HAP-1 (cell line): Measurements from ENCODE around the gene TTC7B.
A peak's percentile ranks its signal among the peaks of the same experiment; 100 is the strongest.

Experiments used
- DNase-seq, 2 experiments: peaks; one replicate each; pipeline ENCODE4 v3.0.0-alpha.2; 2016 to 2020; ENCODE audit warnings: low spot score in 2 of 2
- H3K27me3 ChIP-seq: fragments of 250-450 bp; sonication (Bioruptor Pico); 2 replicates; pipeline ENCODE4 v1.5.1; 2020; ENCODE audit warnings: low read depth, mild to moderate bottlenecking, moderate library complexity
- H3K36me3 ChIP-seq: fragments of 250-450 bp; sonication (Bioruptor Pico); replicated peaks from 2 replicates; pipeline ENCODE4 v1.5.1; 2020; ENCODE audit warnings: mild to moderate bottlenecking
- H3K4me1 ChIP-seq: fragments of 250-450 bp; sonication (Bioruptor Pico); 2 replicates; pipeline ENCODE4 v1.5.1; 2020; ENCODE audit warnings: mild to moderate bottlenecking
- H3K4me3 ChIP-seq: fragments of 250-450 bp; sonication (Bioruptor Pico); 2 replicates; pipeline ENCODE4 v1.5.1; 2020; ENCODE audit warnings: mild to moderate bottlenecking, moderate library complexity
- H3K9me3 ChIP-seq: fragments of 250-450 bp; sonication (Bioruptor Pico); 2 replicates; pipeline ENCODE4 v1.5.1; 2020; ENCODE audit warnings: mild to moderate bottlenecking, moderate library complexity
- in situ Hi-C: fragments of 300-500 bp; cut with MboI; formaldehyde crosslinking; loops from 3 replicates; pipeline ENCODE4 v1.14.3; 2020; ENCODE audit warnings: low sequenced_read_pairs, inconsistent platforms, mixed read lengths

TTC7B gene

GRCh38 chr14:90698379-90698869 is 117.8 kb downstream of the TTC7B start:
- H3K36me3 ChIP-seq: no peaks in the 10 kb centered on the region
- H3K9me3 ChIP-seq: 0 out of 2 replicates have a peak, but pooled peaks cover 2% of the 10 kb centered on the region
- no peaks in the 10 kb centered on the region for H3K4me1 ChIP-seq
- no peak for DNase-seq
- H3K4me3 ChIP-seq: no peak overlapping the region
- in situ Hi-C loops: loop anchor here (25.0 kb wide), 1 partner anchor 286 kb away; no protein-coding TSS in a partner anchor
- H3K27me3 ChIP-seq: no peaks in the 10 kb centered on the region

GRCh38 chr14:90697577-90698206 is 118.5 kb downstream of the TTC7B start:
- Histone ChIP-seq H3K4me3 (no peak overlapping the region), H3K27me3 (no peaks in the 10 kb centered on the region), H3K36me3 (no peaks in the 10 kb centered on the region), H3K4me1 (no peaks in the 10 kb centered on the region), H3K9me3 (0 out of 2 replicates have a peak, but pooled peaks cover 2% of the 10 kb centered on the region)
- in situ Hi-C loops: loop anchor here (25.0 kb wide), 1 partner anchor 285 kb away; no protein-coding TSS in a partner anchor
- peak; percentile 65 to 86 for DNase-seq

DNA sequence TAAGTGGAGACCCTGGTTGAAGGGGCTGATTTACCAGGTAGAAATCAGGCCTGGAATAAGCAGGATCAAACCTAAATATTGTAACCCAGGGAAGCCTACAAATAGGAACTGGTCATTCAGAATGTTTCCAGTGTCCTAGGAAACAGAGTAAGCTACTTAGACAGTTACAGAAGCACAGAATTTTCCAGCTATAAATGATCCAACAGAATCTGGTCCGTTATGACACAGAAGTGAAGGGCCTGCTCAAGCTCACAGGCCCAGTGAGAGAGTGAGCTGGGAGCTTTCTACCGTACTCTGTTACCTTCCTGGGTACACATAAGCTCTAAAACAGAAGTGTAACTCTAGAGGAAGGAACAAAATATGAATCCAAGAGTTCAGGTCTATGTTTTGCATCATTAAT is 119.1 kb downstream of the TTC7B start:
- in situ Hi-C loops: loop anchor here (25.0 kb wide), 1 partner anchor 285 kb away; no protein-coding TSS in a partner anchor
- Histone ChIP-seq H3K36me3 (no peaks in the 10 kb centered on the region), H3K4me1 (no peaks in the 10 kb centered on the region), H3K4me3 (no peak overlapping the region), H3K27me3 (no peaks in the 10 kb centered on the region), H3K9me3 (0 out of 2 replicates have a peak, but pooled peaks cover 2% of the 10 kb centered on the region)
- DNase-seq: no peak

DNA sequence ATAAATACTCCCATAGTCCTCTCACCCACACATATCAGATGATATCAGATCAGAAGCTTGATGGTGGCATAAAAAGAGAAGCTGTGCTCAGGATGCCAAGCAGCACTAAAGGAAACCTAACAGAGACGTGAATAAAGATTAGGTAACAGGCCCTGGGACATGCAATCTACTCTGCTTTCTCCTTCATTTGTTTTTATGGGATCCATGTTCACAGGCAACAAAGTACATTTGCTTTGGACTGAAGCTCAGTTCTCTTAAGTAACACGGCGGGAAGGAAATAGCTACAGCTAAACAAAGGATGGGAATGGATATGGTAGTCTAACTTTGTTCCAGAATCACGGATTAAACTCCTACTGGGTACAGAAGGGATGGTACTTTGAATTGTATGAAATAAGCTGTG is 119.5 kb downstream of the TTC7B start:
- in situ Hi-C loops: loop anchor here (25.0 kb wide), 1 partner anchor 284 kb away; no protein-coding TSS in a partner anchor
- no peaks in the 10 kb centered on the region for H3K36me3 ChIP-seq
- H3K4me3 ChIP-seq: no peak overlapping the region
- DNase-seq: no peak
- 0 out of 2 replicates have a peak, but pooled peaks cover 2% of the 10 kb centered on the region for H3K9me3 ChIP-seq
- H3K4me1 ChIP-seq: no peaks in the 10 kb centered on the region
- H3K27me3 ChIP-seq: no peaks in the 10 kb centered on the region

DNA sequence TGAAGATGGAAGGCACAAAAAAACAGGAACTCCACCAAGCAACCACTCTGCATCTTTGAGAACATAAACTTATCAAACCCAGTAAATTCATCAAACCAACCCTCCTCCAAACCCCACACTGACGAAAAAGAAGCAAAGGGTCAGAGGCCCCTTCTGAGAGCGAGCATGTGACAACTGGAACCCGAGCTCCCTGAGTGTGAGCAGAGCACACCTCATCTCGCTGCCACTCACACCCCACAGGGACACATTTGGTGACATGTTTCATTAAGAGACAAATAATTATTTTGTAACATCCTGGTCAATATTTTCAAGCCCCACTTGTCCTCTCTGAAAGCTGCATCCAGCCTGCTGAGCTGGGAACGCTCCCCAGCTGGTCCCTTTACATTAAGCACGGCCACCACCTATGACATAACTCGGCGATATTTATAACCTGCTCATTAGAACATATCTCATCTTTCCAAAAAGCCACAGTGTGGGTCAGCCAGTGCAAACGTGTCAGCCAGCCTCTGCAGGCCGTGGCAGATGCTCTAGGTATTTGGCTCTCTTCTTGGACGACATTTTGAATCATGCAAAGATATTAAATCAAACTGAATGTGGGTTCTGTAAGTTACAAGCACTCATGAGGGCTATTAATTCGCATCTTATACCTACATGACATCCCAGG is 120.1 kb downstream of the TTC7B start:
- Histone ChIP-seq H3K36me3 (no peaks in the 10 kb centered on the region), H3K9me3 (0 out of 2 replicates have a peak, but pooled peaks cover 2% of the 10 kb centered on the region), H3K4me3 (no peak overlapping the region), H3K4me1 (peaks cover under 1% of the 10 kb centered on the region; the same call in 1 of the 2 replicates), H3K27me3 (no peaks in the 10 kb centered on the region)
- DNase-seq: no peak
- in situ Hi-C loops: loop anchor here (25.0 kb wide), 1 partner anchor 284 kb away; no protein-coding TSS in a partner anchor

DNA sequence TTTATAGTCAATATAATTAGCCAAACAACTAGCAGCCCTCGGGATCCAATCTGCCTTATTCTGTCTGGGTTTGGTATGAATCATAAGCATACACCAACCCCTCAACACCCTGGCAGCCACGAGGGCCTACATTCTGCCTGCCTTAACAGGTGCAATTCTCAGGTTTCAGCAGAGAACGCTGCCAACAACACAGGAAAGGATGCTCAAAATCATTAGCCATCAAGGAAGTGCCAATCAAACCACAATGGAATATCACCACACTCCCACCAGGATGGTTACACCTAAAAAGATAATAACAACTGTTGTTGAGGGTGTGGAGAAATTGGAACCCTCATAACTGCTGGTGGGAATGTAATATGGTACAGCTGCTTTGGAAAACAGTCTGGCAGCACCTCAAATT is 122.8 kb downstream of the TTC7B start:
- Histone ChIP-seq H3K4me3 (no peak overlapping the region), H3K9me3 (0 out of 2 replicates have a peak, but pooled peaks cover 2% of the 10 kb centered on the region), H3K27me3 (no peaks in the 10 kb centered on the region), H3K36me3 (no peaks in the 10 kb centered on the region), H3K4me1 (peaks cover 11% of the 10 kb centered on the region)
- DNase-seq: no peak
- in situ Hi-C loops: loop anchor here (25.0 kb wide), 1 partner anchor 281 kb away; no protein-coding TSS in a partner anchor

- Histone ChIP-seq H3K4me1 (peaks cover 11% of the 10 kb centered on the region), H3K4me3 (no peak overlapping the region), H3K36me3 (no peaks in the 10 kb centered on the region), H3K27me3 (no peaks in the 10 kb centered on the region), H3K9me3 (0 out of 2 replicates have a peak, but pooled peaks cover 2% of the 10 kb centered on the region)
- no peak for DNase-seq
- in situ Hi-C loops: loop anchor here (25.0 kb wide), 1 partner anchor 281 kb away; no protein-coding TSS in a partner anchor
Measured at GRCh38 chr14:90692826-90693225, 123.4 kb downstream of the TTC7B start.

DNA sequence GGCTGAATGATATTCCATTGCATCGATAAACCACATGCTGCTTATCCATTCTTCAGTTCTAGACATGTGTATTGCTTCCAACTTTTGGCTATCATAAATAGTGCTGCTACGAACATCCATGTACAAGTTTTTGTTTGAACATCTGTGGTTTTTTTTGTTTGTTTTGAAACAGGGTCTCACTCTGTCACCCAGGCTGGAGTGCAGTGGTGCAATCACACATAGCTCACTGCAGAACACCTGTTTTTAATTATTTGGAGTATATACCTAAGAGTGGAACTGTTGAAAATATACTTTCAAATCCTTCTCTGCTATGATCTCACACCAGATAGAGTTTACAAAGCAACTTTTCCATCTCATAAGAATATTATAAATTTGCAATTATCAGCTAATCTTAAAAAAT is 124.2 kb downstream of the TTC7B start:
- 0 out of 2 replicates have a peak, but pooled peaks cover 2% of the 10 kb centered on the region for H3K9me3 ChIP-seq
- DNase-seq: no peak
- no peak overlapping the region for H3K4me3 ChIP-seq
- no peaks in the 10 kb centered on the region for H3K36me3 ChIP-seq
- in situ Hi-C loops: loop anchor here (25.0 kb wide), 1 partner anchor 280 kb away; no protein-coding TSS in a partner anchor
- no peaks in the 10 kb centered on the region for H3K27me3 ChIP-seq
- H3K4me1 ChIP-seq: peaks cover 11% of the 10 kb centered on the region

GRCh38 chr14:90691627-90692026 is 124.6 kb downstream of the TTC7B start:
- in situ Hi-C loops: loop anchor here (25.0 kb wide), 1 partner anchor 279 kb away; no protein-coding TSS in a partner anchor
- DNase-seq: no peak
- H3K27me3 ChIP-seq: no peaks in the 10 kb centered on the region
- no peak overlapping the region for H3K4me3 ChIP-seq
- no peaks in the 10 kb centered on the region for H3K36me3 ChIP-seq
- H3K4me1 ChIP-seq: peaks cover 11% of the 10 kb centered on the region
- H3K9me3 ChIP-seq: 0 out of 2 replicates have a peak, but pooled peaks cover 2% of the 10 kb centered on the region

DNA sequence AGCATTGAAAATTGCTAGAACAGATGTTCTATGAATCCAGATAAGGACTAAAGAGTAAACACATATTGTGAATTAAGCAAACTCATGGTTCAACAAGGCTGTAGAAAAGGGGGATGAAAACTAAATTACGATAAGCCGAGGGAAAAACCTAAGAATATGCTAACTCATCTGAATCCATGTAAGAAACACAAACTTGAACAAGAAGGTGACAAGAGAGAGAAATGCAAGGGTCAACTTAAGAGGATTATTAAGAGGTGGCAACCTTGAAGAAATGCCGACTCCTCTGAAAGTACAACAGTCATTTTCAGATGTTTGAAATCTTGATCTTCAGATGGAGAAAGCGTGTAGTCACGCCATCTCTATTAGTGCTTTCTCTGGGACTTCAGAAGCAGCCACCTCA is 128.6 kb downstream of the TTC7B start:
- Histone ChIP-seq H3K36me3 (no peaks in the 10 kb centered on the region), H3K4me3 (no peak overlapping the region), H3K4me1 (peaks cover 11% of the 10 kb centered on the region), H3K27me3 (no peaks in the 10 kb centered on the region), H3K9me3 (no peaks in the 10 kb centered on the region)
- no peak for DNase-seq
- in situ Hi-C loops: loop anchor here (25.0 kb wide), 1 partner anchor 275 kb away; no protein-coding TSS in a partner anchor

DNA sequence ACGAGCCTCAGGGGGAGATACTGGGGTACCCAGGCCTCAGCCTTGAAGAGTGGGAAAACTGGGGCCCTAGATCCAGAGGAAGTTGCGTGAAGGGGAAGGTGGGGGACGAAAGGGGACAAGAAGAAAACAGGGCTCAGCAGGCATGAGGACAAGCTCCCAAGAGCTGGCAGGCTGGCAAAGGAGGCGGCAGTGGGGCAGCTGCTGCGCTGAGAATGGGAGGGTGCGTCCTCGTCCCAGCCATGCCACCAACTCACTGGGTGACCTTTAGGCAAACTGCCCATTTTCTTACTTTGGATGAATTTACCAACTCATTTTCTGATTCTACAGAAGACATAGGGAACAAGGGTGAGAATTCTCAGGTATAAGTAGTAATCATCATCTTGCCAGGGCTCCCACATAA is 133.6 kb downstream of the TTC7B start:
- H3K36me3 ChIP-seq: no peaks in the 10 kb centered on the region
- no peak overlapping the region for H3K4me3 ChIP-seq
- H3K27me3 ChIP-seq: no peaks in the 10 kb centered on the region
- H3K9me3 ChIP-seq: no peaks in the 10 kb centered on the region
- DNase-seq: no peak
- in situ Hi-C loops: loop anchor here (25.0 kb wide), 1 partner anchor 270 kb away; no protein-coding TSS in a partner anchor
- H3K4me1 ChIP-seq: no peaks in the 10 kb centered on the region

GRCh38 chr14:90681929-90682328 is 134.3 kb downstream of the TTC7B start:
- H3K27me3 ChIP-seq: no peaks in the 10 kb centered on the region
- no peaks in the 10 kb centered on the region for H3K9me3 ChIP-seq
- in situ Hi-C loops: loop anchor here (25.0 kb wide), 1 partner anchor 270 kb away; no protein-coding TSS in a partner anchor
- DNase-seq: no peak
- no peaks in the 10 kb centered on the region for H3K4me1 ChIP-seq
- no peaks in the 10 kb centered on the region for H3K36me3 ChIP-seq
- H3K4me3 ChIP-seq: no peak overlapping the region

GRCh38 chr14:90678846-90679362 is 137.3 kb downstream of the TTC7B start:
- in situ Hi-C loops: loop anchor here (25.0 kb wide), 1 partner anchor 267 kb away; no protein-coding TSS in a partner anchor
- Histone ChIP-seq H3K27me3 (no peaks in the 10 kb centered on the region), H3K36me3 (no peaks in the 10 kb centered on the region), H3K9me3 (no peaks in the 10 kb centered on the region), H3K4me3 (no peak overlapping the region), H3K4me1 (no peaks in the 10 kb centered on the region)
- DNase-seq: no peak
